LHCN-M2 (cell line): ENCODE data around the gene GPBP1. TPM values are rescaled to one million over a fixed set of nuclear protein-coding genes. Genes with fewer than 3 reads are reported as not detected.
A peak's percentile ranks its signal among the peaks of the same experiment; 100 is the strongest.

Experiments used
- DNase-seq: peaks from one replicate; pipeline ENCODE4 v3.0.0-alpha.2; 2012; ENCODE audit warnings: low read depth
- total RNA-seq: library from RNA; depleted of rRNA; stranded (reverse); fragments of >200 nt; gene quantifications from 2 replicates; pipeline ENCODE4 v1.2.3, GENCODE V29; 2014

Gene GPBP1
- total RNA-seq, 1 experiment from 2014 or later: 48.5 TPM

GRCh38 chr5:57209316-57210040 lies 35.6 kb downstream of the GPBP1 start:
- peak; percentile 7 for DNase-seq

GRCh38 chr5:57210633-57211032 lies 36.8 kb downstream of the GPBP1 start:
- DNase-seq: no peak

GRCh38 chr5:57211039-57211438 lies 37.2 kb downstream of the GPBP1 start:
- no peak for DNase-seq

DNA sequence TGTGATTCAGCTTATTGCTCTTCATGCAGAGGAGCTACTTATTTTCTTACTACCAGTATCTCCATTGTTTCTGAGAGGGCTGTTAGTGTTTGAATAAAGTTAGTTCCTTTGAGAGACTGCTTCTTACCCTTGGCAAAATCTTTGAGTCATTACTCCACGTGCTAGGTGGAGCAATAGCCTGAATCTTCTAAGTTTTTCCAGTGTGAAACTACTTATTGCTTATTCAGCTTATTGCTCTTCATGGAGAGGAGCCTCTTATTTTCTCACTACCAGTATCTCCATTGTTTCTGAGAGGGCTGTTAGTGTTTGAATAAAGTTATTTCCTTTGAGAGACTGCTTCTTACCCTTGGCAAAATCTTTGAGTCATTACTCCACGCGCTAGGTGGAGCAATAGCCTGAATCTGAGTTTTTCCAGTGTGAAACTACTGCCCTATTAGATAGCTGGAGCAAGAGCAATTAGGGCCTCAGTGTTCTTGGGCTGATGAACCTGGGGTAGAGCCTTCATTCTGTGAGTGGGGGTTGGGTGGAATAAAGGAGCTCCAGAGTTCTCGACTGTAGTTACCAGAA lies 41.9 kb downstream of the GPBP1 start:
- DNase-seq: peak; percentile 10

- DNase-seq: peak; percentile 34
These were observed 42.9 kb downstream of the GPBP1 start for GRCh38 chr5:57216714-57217113.

DNA sequence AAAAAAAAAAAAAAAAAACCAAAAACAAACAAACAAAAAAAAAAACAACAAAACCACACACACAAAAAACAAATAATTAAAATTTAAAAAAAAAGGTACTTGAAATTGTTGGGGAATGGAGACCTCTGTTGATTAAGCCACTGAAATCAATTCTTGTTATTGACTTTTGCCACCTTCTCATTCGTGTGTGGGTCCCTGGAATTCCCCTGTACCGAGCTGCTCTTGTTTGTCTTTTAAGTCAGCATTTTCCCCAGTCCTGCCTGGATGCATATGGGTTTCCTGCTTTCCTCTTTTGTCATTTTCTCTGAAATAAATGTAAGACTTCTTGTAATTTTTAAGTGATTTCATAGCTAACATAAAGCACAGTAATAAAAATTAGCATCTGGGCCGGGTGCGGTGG lies 45.5 kb downstream of the GPBP1 start:
- DNase-seq: no peak

DNA sequence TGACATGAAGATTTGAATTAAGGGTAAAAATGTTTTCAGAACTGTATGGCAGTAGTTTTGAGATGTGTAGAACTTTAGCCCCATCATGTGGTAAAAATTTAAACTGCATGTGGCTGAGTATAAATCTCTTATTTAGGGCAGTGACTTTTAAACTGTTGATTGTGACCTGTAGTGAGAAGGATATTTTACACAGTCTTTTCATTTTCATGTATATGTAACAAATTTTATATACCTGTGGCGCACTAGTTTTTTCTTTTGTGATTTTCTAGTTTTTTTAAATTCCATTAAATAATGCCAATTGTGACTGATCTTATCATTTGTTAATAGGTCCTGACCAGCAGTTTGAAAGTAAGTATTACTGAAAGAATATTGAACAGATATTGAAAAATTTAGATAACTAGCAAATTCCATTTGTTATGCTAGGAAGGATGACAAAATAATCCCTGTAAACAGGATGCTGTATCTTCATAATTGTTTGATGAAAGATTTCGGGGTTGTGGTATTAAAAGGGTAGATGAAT lies 47.2 kb downstream of the GPBP1 start:
- peak; percentile 56 for DNase-seq

- no peak for DNase-seq
These were observed 51.7 kb downstream of the GPBP1 start for GRCh38 chr5:57225553-57225952.

- DNase-seq: no peak
These were observed 55.5 kb downstream of the GPBP1 start for GRCh38 chr5:57229313-57229712.

DNA sequence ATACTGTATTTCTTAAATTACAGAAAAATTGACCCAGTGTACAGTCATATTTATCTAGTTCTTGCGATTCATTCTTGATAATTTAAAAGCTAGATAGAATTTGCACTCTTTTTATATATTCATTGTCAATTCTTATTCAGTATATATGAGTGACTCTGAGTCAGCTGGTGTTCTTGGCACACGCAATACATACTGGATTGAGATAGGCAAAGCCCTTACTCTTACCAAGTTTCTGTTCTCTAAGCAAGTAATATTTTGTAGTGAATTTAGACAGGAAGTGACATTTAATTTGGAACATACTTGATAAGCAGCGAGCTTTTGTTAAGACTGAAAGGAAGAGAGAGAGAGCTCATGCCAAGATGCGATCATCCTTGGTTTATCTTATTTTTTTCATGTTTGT lies 57.7 kb downstream of the GPBP1 start:
- DNase-seq: no peak

DNA sequence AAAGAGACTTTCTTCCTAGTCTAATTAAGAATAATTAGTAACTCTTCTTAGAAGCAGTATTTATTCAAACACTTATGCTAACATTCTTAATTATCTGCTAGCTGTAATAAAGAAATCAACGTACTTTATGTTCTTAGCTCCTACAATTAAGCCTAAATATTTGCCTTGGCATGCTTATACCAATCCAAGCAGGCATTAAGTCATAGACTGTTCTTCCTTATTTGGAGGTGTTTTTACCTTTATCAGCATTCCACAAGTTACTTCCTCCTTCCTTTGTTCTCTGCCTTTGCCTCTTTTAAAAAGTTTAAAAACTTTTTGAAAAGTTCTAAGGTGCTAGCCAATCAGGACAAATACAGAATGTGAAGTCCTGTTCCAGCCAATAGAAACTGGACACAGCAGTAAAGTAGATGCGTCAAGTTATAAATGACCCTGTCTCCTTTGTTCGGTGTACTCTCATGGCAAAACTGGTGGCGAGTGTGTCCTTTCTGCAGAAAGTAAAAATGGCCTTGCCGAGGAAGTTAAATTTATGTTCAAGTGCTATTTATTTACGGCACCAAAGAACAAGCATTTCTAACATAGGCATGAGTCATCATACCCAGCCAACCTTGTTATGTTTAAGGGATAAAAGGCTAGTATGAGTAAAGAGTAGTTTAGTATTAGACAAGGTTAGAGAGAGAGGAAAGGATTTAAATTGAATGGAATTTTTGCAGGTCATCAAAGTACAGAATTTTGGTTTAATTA lies 58.6 kb downstream of the GPBP1 start:
- DNase-seq: peak; percentile 19

DNA sequence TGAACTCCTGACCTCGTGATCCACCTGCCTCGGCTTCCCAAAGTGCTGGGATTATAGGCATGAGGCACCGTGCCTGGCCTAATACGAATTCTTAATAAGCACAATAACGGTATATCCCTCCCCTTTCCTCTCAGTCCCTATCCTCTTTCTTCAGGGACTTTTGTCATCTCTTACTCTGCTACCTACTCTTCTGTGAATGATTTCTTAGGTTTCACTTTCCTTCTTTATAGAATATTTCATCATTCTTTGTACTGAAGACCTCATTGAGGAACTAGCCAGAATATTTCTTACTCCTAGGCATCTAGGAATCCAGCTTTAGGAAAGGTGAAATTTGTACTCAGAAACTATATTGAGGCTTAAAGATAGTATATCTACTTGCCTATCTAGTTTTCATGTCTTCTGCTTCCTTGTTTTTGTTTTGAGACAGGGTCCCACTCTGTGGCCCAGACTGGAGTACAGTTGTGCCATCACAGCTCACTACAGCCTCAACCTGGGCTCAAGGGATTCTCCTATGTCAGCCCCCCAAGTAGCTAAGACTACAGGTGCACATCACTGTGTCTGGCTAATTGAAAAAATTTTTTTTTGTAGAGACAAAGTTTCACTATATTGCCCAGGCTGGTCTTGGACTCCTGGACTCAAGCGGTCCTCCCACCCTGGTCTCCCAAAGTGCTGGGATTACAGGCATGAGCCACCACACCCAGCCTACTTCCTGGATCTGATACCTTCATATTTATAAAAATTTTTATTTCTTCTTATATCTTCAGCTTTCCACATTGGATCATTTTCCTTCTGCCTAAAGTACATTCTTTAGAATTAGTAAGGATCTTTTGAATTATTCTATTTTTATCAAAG lies 69.7 kb downstream of the GPBP1 start:
- no peak for DNase-seq

DNA sequence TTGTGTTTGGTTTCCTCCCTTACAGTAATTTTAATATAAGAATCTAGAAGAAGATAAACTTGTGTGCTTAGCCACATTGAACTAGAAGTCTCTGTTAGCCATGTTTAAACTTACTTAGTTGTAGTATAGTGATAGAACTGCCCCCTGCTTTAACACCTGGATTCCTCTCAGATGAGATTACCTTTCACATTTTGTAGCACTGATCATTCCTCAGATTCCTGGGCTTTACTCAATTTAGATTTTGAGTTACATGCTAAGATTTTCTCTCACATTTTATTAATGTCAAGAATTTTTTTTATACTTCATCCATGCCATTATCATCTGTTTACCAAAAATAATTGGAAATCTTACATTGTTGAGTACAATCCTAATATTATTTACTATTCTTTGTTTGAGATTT lies 70.5 kb downstream of the GPBP1 start:
- no peak for DNase-seq

DNA sequence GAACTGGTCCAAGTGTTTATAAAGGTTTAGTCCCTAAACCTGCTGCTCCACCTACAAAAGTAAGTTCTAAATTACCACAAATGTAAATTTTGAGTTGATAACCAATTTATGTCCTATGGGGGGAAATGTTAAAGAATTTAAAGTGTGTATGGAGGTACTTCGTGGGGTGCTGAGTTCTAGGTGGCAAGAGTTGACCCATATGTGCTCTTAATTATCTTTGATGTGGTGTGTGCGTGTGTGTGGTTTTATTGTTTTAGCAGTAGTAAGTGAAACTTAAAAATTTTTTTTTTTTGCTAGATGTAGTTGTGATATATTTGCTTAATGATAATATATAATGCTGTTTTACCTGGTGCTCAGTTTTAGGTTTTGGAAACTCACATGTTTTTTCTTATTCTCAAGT lies 72.6 kb downstream of the GPBP1 start:
- DNase-seq: no peak

DNA sequence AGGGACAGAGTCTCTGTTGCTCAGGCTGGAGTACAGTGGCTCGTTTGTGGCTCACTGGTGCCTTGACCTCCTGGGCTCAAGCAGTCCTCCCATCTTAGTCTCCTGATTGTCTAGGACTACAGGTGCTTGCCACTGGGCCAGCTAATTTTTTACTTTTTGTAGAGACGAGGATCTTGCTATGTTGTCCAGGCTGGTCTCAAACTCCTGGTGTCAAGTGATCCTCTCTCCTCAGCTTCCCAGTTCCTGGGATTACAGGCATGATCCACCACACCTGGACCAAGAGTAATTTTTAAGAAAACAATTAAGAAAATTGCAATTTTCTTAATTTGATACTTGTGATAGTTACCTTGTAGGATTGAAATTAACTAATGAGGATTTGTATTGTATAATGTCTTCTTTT lies 73.9 kb downstream of the GPBP1 start:
- no peak for DNase-seq

DNA sequence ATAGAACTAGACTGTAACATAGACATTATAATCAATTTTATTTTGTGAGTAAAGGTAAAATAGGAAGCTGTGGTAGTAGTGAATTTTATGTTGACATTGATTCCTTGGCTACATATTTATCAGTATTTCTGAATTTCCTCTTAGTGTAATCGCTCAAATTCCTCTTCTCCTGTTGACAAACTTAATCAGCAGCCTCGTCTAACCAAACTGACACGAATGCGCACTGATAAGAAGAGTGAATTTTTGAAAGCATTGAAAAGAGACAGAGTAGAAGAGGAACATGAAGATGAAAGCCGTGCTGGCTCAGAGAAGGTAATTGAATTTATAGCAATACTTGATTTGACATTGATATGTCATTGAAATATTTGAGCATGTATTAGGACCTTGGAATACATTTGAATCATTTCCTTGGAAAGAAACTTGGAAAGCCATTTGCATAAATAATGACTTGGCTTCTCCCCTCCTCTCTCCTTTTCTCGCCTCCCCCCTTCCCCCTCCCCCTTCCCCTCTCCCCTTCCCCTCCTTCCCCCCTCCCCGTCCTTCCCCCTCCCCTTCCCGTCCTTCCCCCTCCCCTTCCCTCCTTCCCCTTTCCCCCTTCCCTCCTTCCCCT lies 75.5 kb downstream of the GPBP1 start:
- DNase-seq: no peak

- no peak for DNase-seq
These were observed 84.2 kb downstream of the GPBP1 start for GRCh38 chr5:57258052-57258451.

GRCh38 chr5:57258943-57259342 lies 85.1 kb downstream of the GPBP1 start:
- no peak for DNase-seq

DNA sequence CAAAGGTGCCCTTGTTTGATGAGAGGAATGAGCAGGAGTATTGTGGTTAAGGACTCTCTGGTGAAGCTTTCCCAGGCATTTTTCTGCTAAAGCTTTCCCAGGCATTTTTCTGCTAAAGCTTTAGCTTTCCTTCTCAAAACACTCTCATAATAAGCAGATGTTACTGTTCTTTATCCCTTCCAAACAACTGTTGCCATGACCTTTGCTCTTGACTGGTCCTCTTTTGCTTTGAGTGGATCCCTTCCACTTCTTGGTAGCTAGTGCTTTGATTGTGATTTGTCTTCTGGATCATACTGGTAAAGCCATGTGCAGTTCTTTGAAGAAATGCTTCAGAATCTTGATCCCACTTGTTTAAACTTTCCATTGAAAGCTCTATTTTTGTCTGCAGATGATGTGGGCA lies 85.8 kb downstream of the GPBP1 start:
- peak; percentile 66 for DNase-seq

DNA sequence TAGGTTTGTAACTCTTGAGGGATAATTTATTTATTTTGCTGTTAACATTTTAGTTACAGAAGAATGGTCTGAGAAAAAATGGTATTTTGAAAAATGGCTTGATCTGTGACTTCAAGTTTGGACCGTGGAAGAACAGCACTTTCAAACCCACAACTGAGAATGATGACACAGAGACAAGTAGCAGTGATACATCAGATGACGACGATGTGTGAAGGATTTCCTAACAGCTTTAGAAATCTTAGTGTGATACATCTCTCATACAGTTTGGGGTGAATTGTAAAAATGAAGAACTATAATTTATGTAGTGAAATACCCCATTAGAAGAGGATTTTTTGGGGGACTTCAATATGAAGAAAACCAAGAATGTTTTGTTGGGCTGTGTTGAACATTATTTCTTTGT lies 88.7 kb downstream of the GPBP1 start:
- no peak for DNase-seq

- no peak for DNase-seq
These were observed 93.9 kb downstream of the GPBP1 start for GRCh38 chr5:57267805-57268204.
